Ovary (tissue), 3 donors: ENCODE data around the gene GNG2.
A peak's percentile ranks its signal among the peaks of the same experiment; 100 is the strongest.

ENCODE experiments used
- EP300 ChIP-seq: sonication (generic); formaldehyde crosslinking; IDR thresholded peaks from one replicate; pipeline ENCODE4 v1.6.1; 2017; ENCODE audit warnings: antibody characterized with exemption
- POLR2A ChIP-seq: fragments of 450-650 bp; IDR thresholded peaks from one replicate; pipeline ENCODE4 v1.6.1; 2017; ENCODE audit warnings: antibody characterized with exemption, mild to moderate bottlenecking, moderate library complexity
- TF ChIP-seq, protein P1 (sequence below), 3 donors: fragments of 450-650 bp in 2 of 3; fragments of 200-600 bp in 1 of 3; IDR thresholded peaks; one replicate each; pipeline versions ENCODE4 v1.5.1 to v1.8.0; 2016 to 2022; ENCODE audit warnings: antibody characterized with exemption in 3 of 3, mild to moderate bottlenecking in 1 of 3
- donor health status: DM: no; HTN: no; CAD: no.

- TF ChIP-seq, protein P1, sequence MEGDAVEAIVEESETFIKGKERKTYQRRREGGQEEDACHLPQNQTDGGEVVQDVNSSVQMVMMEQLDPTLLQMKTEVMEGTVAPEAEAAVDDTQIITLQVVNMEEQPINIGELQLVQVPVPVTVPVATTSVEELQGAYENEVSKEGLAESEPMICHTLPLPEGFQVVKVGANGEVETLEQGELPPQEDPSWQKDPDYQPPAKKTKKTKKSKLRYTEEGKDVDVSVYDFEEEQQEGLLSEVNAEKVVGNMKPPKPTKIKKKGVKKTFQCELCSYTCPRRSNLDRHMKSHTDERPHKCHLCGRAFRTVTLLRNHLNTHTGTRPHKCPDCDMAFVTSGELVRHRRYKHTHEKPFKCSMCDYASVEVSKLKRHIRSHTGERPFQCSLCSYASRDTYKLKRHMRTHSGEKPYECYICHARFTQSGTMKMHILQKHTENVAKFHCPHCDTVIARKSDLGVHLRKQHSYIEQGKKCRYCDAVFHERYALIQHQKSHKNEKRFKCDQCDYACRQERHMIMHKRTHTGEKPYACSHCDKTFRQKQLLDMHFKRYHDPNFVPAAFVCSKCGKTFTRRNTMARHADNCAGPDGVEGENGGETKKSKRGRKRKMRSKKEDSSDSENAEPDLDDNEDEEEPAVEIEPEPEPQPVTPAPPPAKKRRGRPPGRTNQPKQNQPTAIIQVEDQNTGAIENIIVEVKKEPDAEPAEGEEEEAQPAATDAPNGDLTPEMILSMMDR (IDR thresholded peaks at IDR 0.05) = peak in 1 of 3 donors; percentile 11
- TF ChIP-seq EP300 = no peak
- peak; percentile 70 for TF ChIP-seq POLR2A
These were observed 129.2 kb downstream of the GNG2 start, which contains the start of gene RTRAF for GRCh38 chr14:51989293-51990234.
